Endothelial cell of umbilical vein (primary cell): ENCODE results near the gene L1CAM. TPM values are rescaled to one million over a fixed set of nuclear protein-coding genes. Genes with fewer than 3 reads are reported as not detected.

ENCODE experiments used
- BruUV-seq: library from RNA; stranded (reverse); fragments of 400-500 nt; replicated peaks from 2 replicates; lab custom pipeline; 2021; lab: Mats Ljungman, UMichigan
- CTCF ChIA-PET: fragments of 300-600, 350-600 bp; sonication (Branson Sonifier 250); formaldehyde crosslinking; loops from one replicate; lab custom pipeline; 2021; ENCODE audit warnings: antibody characterized with exemption, inconsistent platforms; lab: Charles Lee
- POLR2A ChIA-PET: fragments of 300-600, 350-600 bp; sonication (Branson Sonifier 250); formaldehyde crosslinking; loops from one replicate; lab custom pipeline; 2021; ENCODE audit warnings: antibody characterized with exemption, inconsistent platforms; lab: Charles Lee
- DNase-seq: peaks from one replicate; pipeline ENCODE4 v3.0.0-alpha.2; 2011; ENCODE audit warnings: low read depth, low spot score
- FAIRE-seq: peaks from 2 replicates; lab custom pipeline; 2011; peaks lifted over from hg19 to GRCh38; lab: Jason Lieb, UNC
- H2AFZ ChIP-seq: 2 replicates; pipeline ENCODE4 v1.6.0; 2012; ENCODE audit warnings: low read depth, low read length, control low read depth, inconsistent platforms
- H3K27ac ChIP-seq: 2 replicates; pipeline ENCODE4 v1.5.1; 2011; ENCODE audit warnings: low read depth, mild to moderate bottlenecking, control low read depth, low read length, moderate library complexity; ENCODE audit not compliant: insufficient read depth
- H3K27me3 ChIP-seq, 2 experiments: 2 replicates each; pipeline versions ENCODE4 v1.6.0 to v1.6.1; 2011; ENCODE audit warnings: low read length in 2 of 2, mixed read lengths in 1 of 2; ENCODE audit not compliant: control insufficient read depth in 2 of 2, insufficient read depth in 2 of 2
- H3K36me3 ChIP-seq, 2 experiments: 2 replicates in 1 of 2; 3 replicates in 1 of 2; pipeline ENCODE4 v1.5.1; 2011; ENCODE audit warnings: low read length in 2 of 2, mild to moderate bottlenecking in 1 of 2, moderate library complexity in 1 of 2; ENCODE audit not compliant: control insufficient read depth in 2 of 2, insufficient read depth in 2 of 2; ENCODE audit errors: extremely low read depth in 1 of 2
- H3K4me1 ChIP-seq: 3 replicates; pipeline ENCODE4 v1.5.1; 2011; ENCODE audit warnings: mild to moderate bottlenecking, low read length; ENCODE audit not compliant: control insufficient read depth, insufficient read depth; ENCODE audit errors: extremely low read depth
- H3K4me2 ChIP-seq: 2 replicates; pipeline ENCODE4 v1.6.1; 2011; ENCODE audit warnings: low read length, control low read depth, mixed read lengths; ENCODE audit not compliant: insufficient read depth
- H3K4me3 ChIP-seq, 3 experiments: fragments of 200-600 bp in 1 of 3; sonication (generic), shearing (Covaris generic) in 1 of 3; replicated peaks in 1 of 3; 2 replicates each; pipeline ENCODE4 v1.5.1; 2011 to 2016; ENCODE audit warnings: control low read depth in 3 of 3, low read length in 3 of 3, mild to moderate bottlenecking in 2 of 3, inconsistent platforms in 1 of 3, low read depth in 1 of 3, moderate library complexity in 1 of 3; ENCODE audit not compliant: insufficient read depth in 1 of 3
- H3K79me2 ChIP-seq: 2 replicates; pipeline ENCODE4 v1.6.0; 2012; ENCODE audit warnings: low read length, inconsistent platforms; ENCODE audit not compliant: control insufficient read depth, insufficient read depth
- H3K9ac ChIP-seq: replicated peaks from 2 replicates; pipeline ENCODE3; 2011; ENCODE audit warnings: low read length, control low read depth; ENCODE audit not compliant: insufficient read depth; ENCODE audit errors: extremely low read depth
- H3K9me1 ChIP-seq: replicated peaks from 3 replicates; pipeline ENCODE4 v1.6.0; 2011; ENCODE audit warnings: mild to moderate bottlenecking, low read length; ENCODE audit not compliant: control insufficient read depth, insufficient read depth; ENCODE audit errors: extremely low read depth
- H3K9me3 ChIP-seq: replicated peaks from 2 replicates; pipeline ENCODE4 v1.5.1; 2012; ENCODE audit warnings: low read length, inconsistent platforms; ENCODE audit not compliant: control insufficient read depth, insufficient read depth
- H4K20me1 ChIP-seq: replicated peaks from 2 replicates; pipeline ENCODE3; 2011; ENCODE audit warnings: mild to moderate bottlenecking, low read length; ENCODE audit not compliant: control insufficient read depth, insufficient read depth; ENCODE audit errors: extremely low read depth
- EZH2 ChIP-seq: IDR thresholded peaks from 2 replicates; pipeline ENCODE4 v1.6.1; 2012; ENCODE audit warnings: borderline replicate concordance, low read depth, mild to moderate bottlenecking, moderate library complexity, low read length, inconsistent platforms; ENCODE audit not compliant: severe bottlenecking
- FOS ChIP-seq: IDR thresholded peaks from 2 replicates; pipeline ENCODE4 v1.6.1; 2011; ENCODE audit warnings: mild to moderate bottlenecking, low read length, moderate library complexity, borderline replicate concordance; ENCODE audit not compliant: insufficient read depth
- GATA2 ChIP-seq: IDR thresholded peaks from 2 replicates; pipeline ENCODE4 v1.7.0; 2011; ENCODE audit warnings: low read depth, mild to moderate bottlenecking, moderate library complexity, mixed read lengths, low read length; ENCODE audit not compliant: insufficient read length, insufficient read depth
- JUN ChIP-seq: IDR thresholded peaks from 2 replicates; pipeline ENCODE4 v1.6.1; 2011; ENCODE audit warnings: borderline replicate concordance, low read depth; ENCODE audit not compliant: insufficient read length, insufficient read depth
- POLR2A ChIP-seq: IDR thresholded peaks from 2 replicates; pipeline ENCODE4 v1.6.1; 2012; ENCODE audit warnings: low read depth, mild to moderate bottlenecking, control low read depth, low read length
- POLR2AphosphoS5 ChIP-seq: IDR thresholded peaks from 2 replicates; pipeline ENCODE4 v1.6.1; 2012; ENCODE audit warnings: low read depth, mild to moderate bottlenecking, control low read depth, low read length, moderate library complexity; ENCODE audit not compliant: insufficient read depth
- dilution Hi-C: fragments of 300-500 bp; cut with MboI; formaldehyde crosslinking; loops from one replicate; pipeline ENCODE4 v1.15.0; 2019; ENCODE audit warnings: low sequenced_read_pairs; ENCODE audit not compliant: extremely low pct_ligation_motif_present
- intact Hi-C: fragments of 100-400 bp; cut with micrococcal nuclease; formaldehyde crosslinking; loops from one replicate; pipeline ENCODE4 v1.10.0; 2022
- polyA plus RNA-seq, 4 experiments: library from polyadenylated mRNA; depleted of rRNA in 3 of 4; stranded (reverse) in 3 of 4; unstranded in 1 of 4; fragments of >200 nt; gene quantifications; 2 replicates each; pipeline versions ENCODE4 v1.2.1 to v1.2.3, GENCODE V29; 2011 to 2012; ENCODE audit warnings: missing spikeins in 1 of 4
- total RNA-seq: library from RNA; stranded (reverse); gene quantifications from 2 replicates; pipeline ENCODE4 v1.2.3, GENCODE V29; 2021
- TF ChIP-seq, protein P1 (sequence below), 2 donors: IDR thresholded peaks; 1 replicate in 1 of 2; 2 replicates in 1 of 2; pipeline ENCODE4 v1.5.1; 2011; ENCODE audit warnings: low read length in 2 of 2, mild to moderate bottlenecking in 2 of 2, moderate library complexity in 2 of 2, control low read depth in 1 of 2, inconsistent platforms in 1 of 2, low read depth in 1 of 2; ENCODE audit not compliant: insufficient read depth in 1 of 2; ENCODE audit errors: extremely low read depth in 1 of 2
- TF ChIP-seq, protein P2 (sequence below): IDR thresholded peaks from 2 replicates; pipeline ENCODE4 v1.6.1; 2011; ENCODE audit not compliant: insufficient read depth, insufficient read length

Gene L1CAM
- total and polyA plus RNA-seq, 2 donors (not counting 3 experiments of a cell fraction or from before 2014, with no cell fraction given), result 0.01 TPM; not detected in 1

DNA sequence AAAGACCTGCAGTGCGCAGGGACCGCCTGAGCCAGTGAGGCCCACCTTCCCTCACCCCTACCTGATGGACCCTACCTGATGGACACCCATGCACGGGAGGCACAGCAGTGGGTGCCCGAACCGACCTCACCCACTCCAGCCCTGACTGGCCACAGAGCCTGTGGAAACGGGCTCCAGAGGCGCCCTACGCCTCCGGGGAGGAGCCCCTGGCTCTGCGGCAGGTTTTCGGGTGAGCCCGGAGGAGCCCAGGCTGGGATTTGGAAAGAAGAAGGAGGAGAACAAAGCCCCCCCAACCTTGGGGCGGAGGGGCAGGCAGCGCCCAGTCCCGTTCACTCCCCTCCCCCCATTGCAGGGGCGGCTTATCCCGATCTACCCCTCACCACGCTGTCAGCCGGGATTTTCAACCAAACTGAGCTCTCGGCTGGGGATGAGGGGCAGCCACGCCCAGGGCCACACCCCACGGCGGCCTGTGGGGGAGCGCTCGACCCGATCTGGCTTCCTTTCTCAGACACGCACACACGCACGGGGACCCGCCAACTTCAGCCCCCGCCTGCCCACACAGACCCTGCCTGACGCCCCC lies 675 bp downstream of the L1CAM start:
- Histone ChIP-seq H3K4me3 (no peak overlapping the region), H3K9ac (no peak overlapping the region), H3K9me3 (no peaks in the 10 kb centered on the region), H3K4me2 (no peak overlapping the region), H2AFZ (no peak overlapping the region), H3K9me1 (no peaks in the 10 kb centered on the region), H3K27me3 (peaks cover 30 to 33% of the 10 kb centered on the region in 2 experiments), H3K36me3 (no peaks in the 10 kb centered on the region), H3K27ac (no peak overlapping the region), H4K20me1 (no peaks in the 10 kb centered on the region), H3K4me1 (no peaks in the 10 kb centered on the region), H3K79me2 (no peaks in the 10 kb centered on the region)
- BruUV-seq, result no TSS peak
- FAIRE-seq, result no peak
- TF ChIP-seq FOS, result no peak
- TF ChIP-seq EZH2, result peak; percentile 90
- DNase-seq, result no peak
- POLR2A ChIA-PET, result no interaction called here
- intact Hi-C loops, result loop anchor here (10.0 kb wide), 1 partner anchor 70 kb away; no protein-coding TSS in a partner anchor
- CTCF ChIA-PET, result no interaction called here
- dilution Hi-C loops, result no loop called here

DNA sequence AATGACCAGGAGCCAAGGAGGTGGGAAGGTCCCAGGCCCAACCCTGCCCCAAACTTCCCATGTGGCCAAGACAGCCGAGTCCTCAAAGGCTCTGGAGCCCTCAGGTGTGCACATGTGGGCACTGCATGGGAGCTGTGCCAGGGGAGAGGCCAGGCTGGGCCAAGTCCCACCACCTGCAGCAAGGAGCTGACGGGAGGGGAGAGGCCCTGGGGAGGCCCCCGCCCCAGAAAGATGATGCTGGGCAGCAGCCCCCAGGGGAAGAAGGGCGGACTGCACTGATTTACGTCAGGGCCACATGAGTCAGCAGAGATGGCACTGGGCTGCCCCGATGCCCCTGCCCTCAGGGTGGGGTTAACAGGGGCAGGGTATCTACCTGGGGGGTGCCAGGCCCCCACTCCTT lies 1.4 kb downstream of the L1CAM start:
- POLR2A ChIA-PET, result no interaction called here
- intact Hi-C loops, result loop anchor here (10.0 kb wide), 1 partner anchor 70 kb away; no protein-coding TSS in a partner anchor
- FAIRE-seq (no peak), DNase-seq (no peak)
- Histone ChIP-seq H3K9ac (no peak overlapping the region), H4K20me1 (no peaks in the 10 kb centered on the region), H3K27ac (no peak overlapping the region), H3K27me3 (peaks cover 33 to 38% of the 10 kb centered on the region in 2 experiments), H2AFZ (no peak overlapping the region), H3K9me1 (no peaks in the 10 kb centered on the region), H3K9me3 (no peaks in the 10 kb centered on the region), H3K4me2 (no peak overlapping the region), H3K4me3 (no peak overlapping the region), H3K4me1 (no peaks in the 10 kb centered on the region), H3K36me3 (no peaks in the 10 kb centered on the region), H3K79me2 (no peaks in the 10 kb centered on the region)
- dilution Hi-C loops, result no loop called here
- TF ChIP-seq, protein P1, sequence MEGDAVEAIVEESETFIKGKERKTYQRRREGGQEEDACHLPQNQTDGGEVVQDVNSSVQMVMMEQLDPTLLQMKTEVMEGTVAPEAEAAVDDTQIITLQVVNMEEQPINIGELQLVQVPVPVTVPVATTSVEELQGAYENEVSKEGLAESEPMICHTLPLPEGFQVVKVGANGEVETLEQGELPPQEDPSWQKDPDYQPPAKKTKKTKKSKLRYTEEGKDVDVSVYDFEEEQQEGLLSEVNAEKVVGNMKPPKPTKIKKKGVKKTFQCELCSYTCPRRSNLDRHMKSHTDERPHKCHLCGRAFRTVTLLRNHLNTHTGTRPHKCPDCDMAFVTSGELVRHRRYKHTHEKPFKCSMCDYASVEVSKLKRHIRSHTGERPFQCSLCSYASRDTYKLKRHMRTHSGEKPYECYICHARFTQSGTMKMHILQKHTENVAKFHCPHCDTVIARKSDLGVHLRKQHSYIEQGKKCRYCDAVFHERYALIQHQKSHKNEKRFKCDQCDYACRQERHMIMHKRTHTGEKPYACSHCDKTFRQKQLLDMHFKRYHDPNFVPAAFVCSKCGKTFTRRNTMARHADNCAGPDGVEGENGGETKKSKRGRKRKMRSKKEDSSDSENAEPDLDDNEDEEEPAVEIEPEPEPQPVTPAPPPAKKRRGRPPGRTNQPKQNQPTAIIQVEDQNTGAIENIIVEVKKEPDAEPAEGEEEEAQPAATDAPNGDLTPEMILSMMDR (IDR thresholded peaks at IDR 0.05; ENCODE audit: extremely low read depth in 1 of 2, insufficient read depth in 1 of 2, low read depth in 1 of 2, low read length in 2 of 2), result no peak
- TF ChIP-seq JUN (no peak), GATA2 (no peak), POLR2A (no peak), FOS (no peak), POLR2AphosphoS5 (no peak)
- TF ChIP-seq, protein P2, sequence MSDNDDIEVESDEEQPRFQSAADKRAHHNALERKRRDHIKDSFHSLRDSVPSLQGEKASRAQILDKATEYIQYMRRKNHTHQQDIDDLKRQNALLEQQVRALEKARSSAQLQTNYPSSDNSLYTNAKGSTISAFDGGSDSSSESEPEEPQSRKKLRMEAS, result no peak
- BruUV-seq, result no TSS peak
- CTCF ChIA-PET, result no interaction called here
